Left ventricle myocardium inferior (tissue), 1 donor: Measurements from ENCODE around the gene KIAA1671. TPM values are rescaled to one million over a fixed set of nuclear protein-coding genes. Genes with fewer than 3 reads are reported as not detected.

Experiments used
- DNase-seq: peaks from one replicate; pipeline ENCODE4 v3.0.0-alpha.2; 2020
- H3K27ac ChIP-seq: fragments of 200-600 bp; replicated peaks from 2 replicates; pipeline ENCODE4 v1.8.0; 2021
- H3K27me3 ChIP-seq: fragments of 200-600 bp; 2 replicates; pipeline ENCODE4 v1.8.0; 2021; ENCODE audit warnings: low read depth
- H3K36me3 ChIP-seq: fragments of 200-600 bp; 2 replicates; pipeline ENCODE4 v1.8.0; 2021
- H3K4me1 ChIP-seq: fragments of 200-600 bp; 2 replicates; pipeline ENCODE4 v1.8.0; 2021
- H3K4me3 ChIP-seq: fragments of 200-600 bp; 2 replicates; pipeline ENCODE4 v1.8.0; 2021; ENCODE audit warnings: mild to moderate bottlenecking, moderate library complexity
- H3K9me3 ChIP-seq: fragments of 200-600 bp; replicated peaks from 2 replicates; pipeline ENCODE4 v1.8.0; 2021
- intact Hi-C: fragments of 100-400 bp; cut with micrococcal nuclease; formaldehyde crosslinking; loops from one replicate; pipeline ENCODE4 v1.11.0; 2022
- total RNA-seq: library from RNA; stranded (reverse); fragmentation: NEBNext Ultra II Directional; extraction: Animal tissue kit (Norgen Biotek cat#: 25700); gene quantifications from one replicate; pipeline ENCODE4 v1.2.1, GENCODE V29; 2021
- TF ChIP-seq, protein P1 (sequence below): fragments of 200-600 bp; IDR thresholded peaks from 2 replicates; pipeline ENCODE4 v1.8.0; 2021; ENCODE audit warnings: antibody characterized with exemption, mild to moderate bottlenecking, borderline replicate concordance
- donor health status: DM: no; HTN: yes; CAD: no; lungs with severe emphysema.

The KIAA1671 gene
- total RNA-seq, 1 donor from 2014 or later: 12.2 TPM

DNA sequence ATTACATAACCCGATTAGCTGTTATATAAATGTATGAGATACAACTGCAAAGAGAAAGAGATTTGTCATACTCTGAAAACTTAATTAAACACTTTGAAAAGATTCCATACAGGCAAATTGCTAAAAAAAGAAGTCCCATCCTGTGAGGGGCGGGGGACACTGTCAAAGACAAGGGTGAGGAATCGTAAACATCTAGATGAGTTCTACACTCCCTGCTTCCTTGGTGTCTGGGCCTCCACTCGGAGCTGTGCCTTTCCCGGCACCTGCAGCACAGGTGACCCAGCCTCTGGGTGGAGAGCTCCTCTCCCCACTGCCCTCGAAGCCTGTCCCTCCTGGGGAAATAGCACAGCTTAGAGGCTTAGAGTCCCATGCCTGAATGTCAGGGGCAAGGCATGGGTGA, 177.9 kb downstream of the KIAA1671 start:
- no peak for DNase-seq
- Histone ChIP-seq H3K4me1 (peaks cover 72% of the 10 kb centered on the region), H3K9me3 (no peaks in the 10 kb centered on the region), H3K27ac (peak overlapping the region; percentile 63), H3K4me3 (no peak overlapping the region), H3K27me3 (no peaks in the 10 kb centered on the region), H3K36me3 (no peaks in the 10 kb centered on the region)
- intact Hi-C loops: no loop called here
- TF ChIP-seq, protein P1, sequence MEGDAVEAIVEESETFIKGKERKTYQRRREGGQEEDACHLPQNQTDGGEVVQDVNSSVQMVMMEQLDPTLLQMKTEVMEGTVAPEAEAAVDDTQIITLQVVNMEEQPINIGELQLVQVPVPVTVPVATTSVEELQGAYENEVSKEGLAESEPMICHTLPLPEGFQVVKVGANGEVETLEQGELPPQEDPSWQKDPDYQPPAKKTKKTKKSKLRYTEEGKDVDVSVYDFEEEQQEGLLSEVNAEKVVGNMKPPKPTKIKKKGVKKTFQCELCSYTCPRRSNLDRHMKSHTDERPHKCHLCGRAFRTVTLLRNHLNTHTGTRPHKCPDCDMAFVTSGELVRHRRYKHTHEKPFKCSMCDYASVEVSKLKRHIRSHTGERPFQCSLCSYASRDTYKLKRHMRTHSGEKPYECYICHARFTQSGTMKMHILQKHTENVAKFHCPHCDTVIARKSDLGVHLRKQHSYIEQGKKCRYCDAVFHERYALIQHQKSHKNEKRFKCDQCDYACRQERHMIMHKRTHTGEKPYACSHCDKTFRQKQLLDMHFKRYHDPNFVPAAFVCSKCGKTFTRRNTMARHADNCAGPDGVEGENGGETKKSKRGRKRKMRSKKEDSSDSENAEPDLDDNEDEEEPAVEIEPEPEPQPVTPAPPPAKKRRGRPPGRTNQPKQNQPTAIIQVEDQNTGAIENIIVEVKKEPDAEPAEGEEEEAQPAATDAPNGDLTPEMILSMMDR: no peak

DNA sequence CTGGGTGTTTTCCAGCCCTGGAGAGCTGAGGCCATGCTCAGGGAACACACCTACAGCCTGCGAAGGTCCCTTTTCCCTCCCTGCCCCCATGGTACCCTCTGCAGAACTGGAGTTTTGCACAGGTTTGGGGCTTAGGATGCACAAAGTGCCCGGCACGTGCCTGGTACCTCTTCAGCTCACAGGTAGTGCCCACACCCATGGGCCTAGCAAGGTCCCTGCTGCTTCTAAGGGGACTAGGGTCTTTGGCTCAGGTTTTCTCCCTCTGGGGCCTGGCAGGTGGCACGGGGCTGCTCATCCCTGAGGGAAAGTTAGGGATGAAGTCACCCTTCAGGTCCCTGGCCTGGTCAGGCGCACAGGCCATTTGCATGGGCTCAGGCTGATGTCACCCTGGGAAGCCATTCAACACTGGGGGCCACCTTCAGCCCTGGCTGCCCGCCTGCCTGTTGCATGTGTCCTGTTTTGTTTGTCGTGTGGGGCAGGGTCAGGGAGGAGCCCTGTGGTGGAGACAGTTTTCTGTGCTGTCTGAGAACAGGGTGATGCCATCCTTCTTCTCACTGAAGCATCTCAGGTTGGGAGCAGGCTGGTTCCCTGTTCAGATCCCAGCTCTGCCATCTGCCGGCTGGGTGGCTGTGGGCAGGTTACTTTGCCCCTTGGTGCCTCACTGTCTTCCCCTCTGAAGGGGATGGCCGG, 178.8 kb downstream of the KIAA1671 start:
- intact Hi-C loops: no loop called here
- TF ChIP-seq, protein P1: no peak
- peak overlapping the region; percentile 63 for H3K27ac ChIP-seq

DNA sequence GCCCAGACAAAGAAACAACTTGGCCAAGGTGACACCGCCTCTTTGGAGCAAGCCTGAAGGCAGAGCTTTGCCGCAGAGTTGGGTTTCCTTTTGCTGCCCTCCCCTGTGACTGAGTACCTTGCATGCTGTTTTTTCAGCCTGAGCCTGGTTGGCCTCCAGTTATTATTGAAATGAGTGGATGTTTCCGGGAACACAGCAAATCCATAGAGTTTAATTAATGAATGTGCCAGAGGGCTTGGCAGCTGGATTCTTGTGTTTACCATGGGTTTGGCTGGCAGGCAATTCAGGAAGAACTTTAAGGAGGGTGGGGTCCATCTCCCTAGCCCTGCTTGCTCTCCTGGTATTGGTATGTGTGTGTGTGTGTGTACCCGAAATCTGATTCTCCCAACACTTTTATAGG, 181.5 kb downstream of the KIAA1671 start:
- no peak overlapping the region for H3K4me3 ChIP-seq
- peaks cover 65% of the 10 kb centered on the region for H3K4me1 ChIP-seq
- H3K36me3 ChIP-seq: no peaks in the 10 kb centered on the region
- no peak for DNase-seq
- TF ChIP-seq, protein P1: no peak
- H3K9me3 ChIP-seq: no peaks in the 10 kb centered on the region
- intact Hi-C loops: no loop called here
- no peaks in the 10 kb centered on the region for H3K27me3 ChIP-seq
- H3K27ac ChIP-seq: peak overlapping the region; percentile 63

More for the DNA sequence above, 178.8 kb downstream of the KIAA1671 start:
- H3K36me3 ChIP-seq: no peaks in the 10 kb centered on the region
- H3K9me3 ChIP-seq: no peaks in the 10 kb centered on the region
- no peak for DNase-seq
- no peak overlapping the region for H3K4me3 ChIP-seq
- H3K4me1 ChIP-seq: peaks cover 79% of the 10 kb centered on the region
- no peaks in the 10 kb centered on the region for H3K27me3 ChIP-seq

DNA sequence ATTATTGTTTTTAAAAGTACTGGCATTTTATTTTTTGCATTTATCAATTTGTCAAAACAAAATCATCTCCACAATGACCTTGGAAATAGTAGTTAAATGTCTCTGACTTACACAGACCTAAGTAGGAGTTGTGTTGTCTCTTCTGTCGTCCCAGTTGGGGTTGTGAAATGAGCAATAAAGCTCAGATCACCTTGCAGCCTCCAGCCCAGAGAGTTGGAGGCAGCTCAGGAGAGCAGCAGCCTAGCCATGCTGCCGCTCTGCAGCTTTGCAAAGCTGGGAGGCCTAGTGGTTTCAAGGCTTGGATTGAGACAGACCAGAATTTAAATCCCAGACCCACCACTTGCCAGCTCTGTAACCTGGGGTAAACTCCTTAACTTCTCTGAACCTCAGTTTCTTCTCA, 181.9 kb downstream of the KIAA1671 start:
- peaks cover 69% of the 10 kb centered on the region for H3K4me1 ChIP-seq
- no peak overlapping the region for H3K4me3 ChIP-seq
- intact Hi-C loops: no loop called here
- no peak for DNase-seq
- H3K36me3 ChIP-seq: no peaks in the 10 kb centered on the region
- peak overlapping the region; percentile 63 for H3K27ac ChIP-seq
- H3K9me3 ChIP-seq: no peaks in the 10 kb centered on the region
- no peaks in the 10 kb centered on the region for H3K27me3 ChIP-seq
- TF ChIP-seq, protein P1: no peak

DNA sequence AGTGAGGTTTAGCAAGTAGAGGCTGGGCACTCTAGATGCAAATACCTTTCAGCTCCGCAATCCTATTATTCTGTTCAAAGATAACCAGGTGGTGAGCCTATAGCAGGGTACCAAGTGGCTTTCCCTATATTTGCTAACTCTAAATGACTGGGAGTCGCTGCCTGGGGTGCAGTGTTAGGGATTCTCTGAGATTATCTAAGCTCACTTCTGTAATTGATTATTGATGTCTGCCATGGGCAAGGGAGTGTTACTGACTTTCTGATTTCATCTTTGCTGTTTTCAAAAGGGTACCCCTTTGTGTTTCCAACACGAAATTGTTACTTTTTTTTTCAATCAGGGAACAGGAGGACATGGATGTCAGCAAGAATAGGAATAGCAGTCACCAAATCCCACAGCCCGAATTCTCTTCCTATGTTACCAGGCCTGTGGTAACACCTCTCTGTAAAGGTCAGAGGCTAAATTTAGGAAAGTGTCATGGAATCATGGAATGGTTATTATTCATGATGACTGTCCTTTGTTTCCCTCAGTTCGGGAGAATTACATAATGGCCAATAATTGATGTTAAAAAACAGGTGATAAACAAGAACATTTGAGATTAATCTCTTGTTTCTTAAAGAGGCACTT, 184.5 kb downstream of the KIAA1671 start:
- TF ChIP-seq, protein P1: no peak
- Histone ChIP-seq H3K27ac (no peak overlapping the region), H3K36me3 (no peaks in the 10 kb centered on the region), H3K4me1 (peaks cover 56% of the 10 kb centered on the region), H3K4me3 (no peak overlapping the region), H3K9me3 (no peaks in the 10 kb centered on the region), H3K27me3 (no peaks in the 10 kb centered on the region)
- no peak for DNase-seq
- intact Hi-C loops: no loop called here
